ENCODE results near the gene CC2D1A.
A peak's percentile ranks its signal among the peaks of the same experiment; 100 is the strongest.

The CC2D1A gene

DNA sequence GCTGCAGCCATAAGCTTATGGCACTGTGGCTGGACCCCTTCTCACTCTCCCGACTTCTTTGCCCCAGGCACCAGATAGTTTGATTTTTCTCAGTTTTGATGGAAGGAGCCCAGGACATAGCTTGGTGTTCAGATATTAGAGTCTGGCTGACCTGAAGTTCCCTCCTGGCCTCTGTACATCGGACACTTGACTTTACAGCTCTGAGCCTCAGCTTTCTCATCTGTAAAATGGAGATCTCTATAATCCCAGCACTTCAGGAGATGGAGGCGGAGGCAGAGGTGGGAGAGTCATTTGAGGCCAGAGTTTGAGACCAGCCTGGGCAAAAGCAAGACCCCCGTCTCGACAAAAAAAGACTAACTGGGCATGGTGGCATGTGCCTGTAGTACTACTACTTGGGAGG is 909 bp downstream of the CC2D1A start:
- no peak for TF ChIP-seq Cebpa-rat (IDR thresholded peaks at IDR 0.05)
- H3K27ac ChIP-seq: peak overlapping the region in 6 of 11 experiments; percentile 76 to 83 (median 80); a peak in 7 of 22 replicates
- peak overlapping the region; percentile 79 to 89 (median 87) for H3K9ac ChIP-seq
- H3K36me3 ChIP-seq: peaks cover 18 to 27% (median 23%) of the 10 kb centered on the region in 11 experiments
- peak overlapping the region; percentile 69 to 96 (median 91) for H3K4me2 ChIP-seq
- no peaks in the 10 kb centered on the region for H3K9me3 ChIP-seq (replicated peaks in 1 of 11)
- peak overlapping the region; percentile 70 to 88 (median 84) for H3K4me3 ChIP-seq
- H4K20me1 ChIP-seq: no peaks in the 10 kb centered on the region; a peak in 1 of 22 replicates
- peaks cover 23 to 64% (median 50%) of the 10 kb centered on the region in 10 experiments for H3K4me1 ChIP-seq
- no peaks in the 10 kb centered on the region for H3K27me3 ChIP-seq

DNA sequence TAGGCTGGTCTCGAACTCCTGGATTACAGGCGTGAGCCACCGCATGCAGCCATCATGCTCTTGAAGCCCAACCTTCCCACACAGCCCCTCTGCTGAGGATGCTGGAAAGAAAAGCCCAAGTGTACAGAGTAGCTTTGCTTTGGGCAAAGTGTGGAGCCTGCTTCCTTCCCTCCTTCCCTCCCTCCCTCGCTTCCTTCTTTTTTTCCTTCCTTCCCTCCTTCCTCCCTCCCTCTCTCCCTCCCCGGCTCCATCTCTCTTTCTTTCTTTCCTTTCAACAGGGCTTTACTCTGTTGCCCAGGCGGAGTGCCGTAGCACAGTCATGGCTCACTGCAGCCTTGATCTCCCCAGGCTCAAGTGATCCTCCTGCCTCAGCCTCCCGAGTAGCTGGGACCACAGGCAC is 2.7 kb downstream of the CC2D1A start:
- H3K27ac ChIP-seq: no peak overlapping the region
- peak overlapping the region in 8 of 11 experiments; percentile 7 to 94 (median 82); a peak in 6 of 22 replicates for H3K4me2 ChIP-seq
- no peaks in the 10 kb centered on the region; a peak in 1 of 22 replicates for H4K20me1 ChIP-seq
- no peak overlapping the region for H3K9ac ChIP-seq
- peaks cover 36 to 45% (median 41%) of the 10 kb centered on the region in 11 experiments for H3K36me3 ChIP-seq
- no peaks in the 10 kb centered on the region for H3K9me3 ChIP-seq (replicated peaks in 1 of 11)
- no peak for TF ChIP-seq Cebpa-rat (IDR thresholded peaks at IDR 0.05)
- no peak overlapping the region for H3K4me3 ChIP-seq
- H3K4me1 ChIP-seq: peaks cover 23 to 61% (median 47%) of the 10 kb centered on the region in 10 experiments
- H3K27me3 ChIP-seq: no peaks in the 10 kb centered on the region

DNA sequence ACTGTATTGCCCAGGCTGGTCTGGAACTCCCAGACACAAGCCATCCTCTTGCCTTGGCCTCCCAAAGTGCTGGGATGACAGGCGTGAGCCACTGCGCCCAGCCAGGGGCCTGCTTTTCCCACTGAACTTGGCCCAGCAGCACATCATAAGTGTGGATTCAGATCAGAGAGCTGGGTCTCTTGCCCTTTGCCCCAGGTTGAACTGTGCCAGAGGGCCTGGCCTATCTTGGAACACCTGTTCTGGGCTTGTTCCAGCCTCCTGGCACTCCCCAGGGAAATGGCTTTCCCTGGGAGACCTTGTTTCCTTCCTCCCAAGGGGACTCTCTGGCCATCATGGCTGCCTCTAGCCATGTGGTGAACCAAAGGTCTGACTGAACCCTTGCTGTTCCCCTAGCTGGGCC is 3.4 kb downstream of the CC2D1A start:
- no peak for TF ChIP-seq Cebpa-rat (IDR thresholded peaks at IDR 0.05)
- Histone ChIP-seq H4K20me1 (no peaks in the 10 kb centered on the region; a peak in 1 of 22 replicates), H3K4me3 (no peak overlapping the region), H3K4me1 (peaks cover 23 to 59% (median 44%) of the 10 kb centered on the region in 10 experiments), H3K9ac (peak overlapping the region in 2 of 11 experiments; percentile 2 to 17; a peak in 1 of 22 replicates), H3K27me3 (no peaks in the 10 kb centered on the region), H3K27ac (peak overlapping the region in 5 of 11 experiments; percentile 4 to 32 (median 21); a peak in 4 of 22 replicates), H3K9me3 (replicated peaks in 1 of 11) (no peaks in the 10 kb centered on the region), H3K4me2 (peak overlapping the region in 6 of 11 experiments; percentile 10 to 34 (median 16); a peak in 6 of 22 replicates), H3K36me3 (peaks cover 42 to 53% (median 49%) of the 10 kb centered on the region in 11 experiments)

DNA sequence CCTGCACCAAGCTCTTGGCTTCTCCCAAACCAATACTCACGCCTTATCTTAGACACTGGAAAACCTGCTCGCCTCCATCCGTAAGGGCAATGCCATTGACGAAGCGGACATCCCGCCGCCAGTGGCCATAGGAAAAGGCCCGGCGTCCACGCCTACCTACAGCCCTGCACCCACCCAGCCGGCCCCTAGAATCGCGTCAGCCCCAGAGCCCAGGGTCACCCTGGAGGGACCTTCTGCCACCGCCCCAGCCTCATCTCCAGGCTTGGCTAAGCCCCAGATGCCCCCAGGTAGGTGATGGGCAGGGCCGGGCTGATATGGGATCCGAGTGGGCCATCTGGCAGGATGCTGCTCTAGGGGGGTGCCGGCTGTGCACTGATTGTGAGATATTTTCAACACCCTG is 7.4 kb downstream of the CC2D1A start:
- H3K27ac ChIP-seq: no peak overlapping the region
- H4K20me1 ChIP-seq: no peaks in the 10 kb centered on the region; a peak in 2 of 22 replicates
- H3K9ac ChIP-seq: no peak overlapping the region
- no peaks in the 10 kb centered on the region for H3K9me3 ChIP-seq (replicated peaks in 1 of 11)
- H3K36me3 ChIP-seq: peaks cover 76 to 92% (median 87%) of the 10 kb centered on the region in 11 experiments
- TF ChIP-seq Cebpa-rat (IDR thresholded peaks at IDR 0.05): no peak
- H3K27me3 ChIP-seq: no peaks in the 10 kb centered on the region
- no peak overlapping the region for H3K4me2 ChIP-seq
- H3K4me1 ChIP-seq: peaks cover 2 to 29% (median 19%) of the 10 kb centered on the region in 10 experiments; a peak in 17 of 20 replicates
- H3K4me3 ChIP-seq: no peak overlapping the region

DNA sequence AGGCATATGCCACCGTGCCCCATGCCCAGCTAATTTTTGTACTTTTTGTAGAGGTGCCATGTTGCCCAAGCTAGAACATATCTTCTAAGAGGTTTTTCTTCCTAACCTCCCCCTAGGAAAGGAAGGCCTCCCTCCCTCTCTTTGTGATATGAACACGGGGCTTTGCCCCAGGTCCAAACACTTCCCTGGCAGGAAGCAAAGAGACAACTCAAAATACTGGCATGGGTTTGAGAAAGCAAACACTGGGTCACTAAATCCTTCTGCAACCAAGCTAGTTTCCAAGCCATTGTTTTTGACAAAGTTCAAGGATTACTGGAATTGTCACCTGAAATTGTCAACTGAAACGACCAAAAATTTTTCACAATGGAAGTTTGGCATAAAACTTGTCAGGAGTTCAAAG is 8.8 kb downstream of the CC2D1A start:
- H3K4me1 ChIP-seq: peaks cover 0 to 15% (median 8%) of the 10 kb centered on the region in 10 experiments; a peak in 12 of 20 replicates
- H3K9ac ChIP-seq: no peak overlapping the region
- H3K27me3 ChIP-seq: no peaks in the 10 kb centered on the region
- H3K9me3 ChIP-seq (replicated peaks in 1 of 11): no peaks in the 10 kb centered on the region
- H3K36me3 ChIP-seq: peaks cover 82 to 99% (median 94%) of the 10 kb centered on the region in 11 experiments
- H3K27ac ChIP-seq: no peak overlapping the region
- no peak overlapping the region for H3K4me3 ChIP-seq
- no peaks in the 10 kb centered on the region; a peak in 1 of 22 replicates for H4K20me1 ChIP-seq
- TF ChIP-seq Cebpa-rat (IDR thresholded peaks at IDR 0.05): no peak
- H3K4me2 ChIP-seq: no peak overlapping the region

DNA sequence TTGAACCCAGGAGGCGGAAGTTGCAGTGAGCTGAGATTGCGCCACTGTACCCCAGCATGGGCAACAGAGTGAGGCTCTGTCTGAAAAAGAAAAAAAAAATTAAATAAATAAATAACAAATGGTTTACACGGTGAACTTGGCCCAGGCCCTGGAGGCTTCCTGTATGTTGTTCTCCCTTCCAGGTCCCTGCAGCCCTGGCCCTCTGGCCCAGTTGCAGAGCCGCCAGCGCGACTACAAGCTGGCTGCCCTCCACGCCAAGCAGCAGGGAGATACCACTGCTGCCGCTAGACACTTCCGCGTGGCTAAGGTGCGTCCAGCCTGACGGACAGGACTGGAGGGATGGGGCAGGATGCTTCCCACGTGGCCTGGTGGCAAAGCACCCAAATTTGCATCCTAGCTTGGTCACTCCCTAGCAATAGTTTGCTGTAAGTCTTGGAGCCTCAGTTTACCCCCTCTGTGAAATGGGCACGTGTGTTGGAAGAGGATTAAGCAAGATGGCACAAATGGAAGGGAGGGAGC is 11.9 kb downstream of the CC2D1A start:
- no peak for TF ChIP-seq Cebpa-rat (IDR thresholded peaks at IDR 0.05)
- Histone ChIP-seq H3K36me3 (peaks cover 91 to 100% (median 97%) of the 10 kb centered on the region in 11 experiments), H4K20me1 (no peaks in the 10 kb centered on the region; a peak in 1 of 22 replicates), H3K4me1 (no peaks in the 10 kb centered on the region), H3K27ac (no peak overlapping the region), H3K9me3 (replicated peaks in 1 of 11) (peaks cover 7 to 16% (median 11%) of the 10 kb centered on the region in 11 experiments; a peak in 21 of 22 replicates), H3K4me3 (no peak overlapping the region), H3K9ac (no peak overlapping the region), H3K27me3 (no peaks in the 10 kb centered on the region), H3K4me2 (no peak overlapping the region)

DNA sequence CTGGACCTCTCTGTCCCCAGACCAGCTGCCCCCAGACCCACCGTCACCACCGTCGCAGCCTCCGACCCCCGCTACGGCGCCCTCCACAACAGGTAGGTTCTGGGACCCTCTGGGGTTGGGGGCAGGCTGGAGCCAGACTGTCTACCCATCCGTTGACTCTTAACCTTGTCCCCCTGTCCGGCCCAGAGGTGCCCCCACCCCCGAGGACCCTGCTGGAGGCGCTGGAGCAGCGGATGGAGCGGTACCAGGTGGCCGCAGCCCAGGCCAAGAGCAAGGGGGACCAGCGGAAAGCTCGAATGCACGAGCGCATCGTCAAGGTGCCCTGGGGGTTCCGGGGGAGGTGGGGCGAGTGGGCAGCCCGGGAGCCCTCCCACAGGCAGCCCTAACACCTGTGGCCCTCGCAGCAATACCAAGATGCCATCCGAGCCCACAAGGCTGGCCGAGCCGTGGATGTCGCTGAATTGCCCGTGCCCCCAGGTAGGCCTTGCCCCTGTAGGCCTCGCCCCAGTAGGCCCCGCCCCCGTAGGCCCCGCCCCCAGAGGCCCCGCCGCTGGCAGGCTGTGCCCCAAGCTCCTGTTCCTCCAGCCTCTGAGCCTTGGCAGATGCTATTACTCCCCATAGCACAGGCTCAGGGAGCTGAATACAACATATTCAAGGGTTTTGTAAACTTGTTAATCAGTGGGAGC is 12.9 kb downstream of the CC2D1A start:
- TF ChIP-seq Cebpa-rat (IDR thresholded peaks at IDR 0.05): no peak
- peaks cover 91 to 100% (median 97%) of the 10 kb centered on the region in 11 experiments for H3K36me3 ChIP-seq

DNA sequence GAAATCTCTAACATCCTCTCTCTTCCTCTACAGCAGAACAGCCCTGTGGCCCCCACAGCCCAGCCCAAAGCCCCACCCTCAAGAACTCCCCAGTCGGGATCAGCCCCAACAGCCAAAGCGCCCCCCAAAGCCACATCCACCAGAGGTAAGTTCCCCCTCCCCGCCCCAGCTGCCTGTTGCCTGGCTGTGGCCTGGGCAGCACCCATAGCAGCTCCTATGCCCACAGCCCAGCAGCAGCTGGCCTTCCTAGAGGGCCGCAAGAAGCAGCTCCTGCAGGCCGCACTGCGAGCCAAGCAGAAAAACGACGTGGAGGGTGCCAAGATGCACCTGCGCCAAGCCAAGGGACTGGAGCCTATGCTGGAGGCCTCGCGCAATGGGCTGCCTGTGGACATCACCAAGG is 14.5 kb downstream of the CC2D1A start:
- H3K9ac ChIP-seq: no peak overlapping the region
- no peaks in the 10 kb centered on the region; a peak in 1 of 22 replicates for H4K20me1 ChIP-seq
- H3K36me3 ChIP-seq: peaks cover 90 to 100% (median 96%) of the 10 kb centered on the region in 11 experiments
- no peak overlapping the region for H3K27ac ChIP-seq
- TF ChIP-seq Cebpa-rat (IDR thresholded peaks at IDR 0.05): no peak
- H3K27me3 ChIP-seq: no peaks in the 10 kb centered on the region
- H3K4me1 ChIP-seq: no peaks in the 10 kb centered on the region
- peaks cover 7 to 16% (median 11%) of the 10 kb centered on the region in 11 experiments; a peak in 21 of 22 replicates for H3K9me3 ChIP-seq (replicated peaks in 1 of 11)
- no peak overlapping the region for H3K4me3 ChIP-seq
- H3K4me2 ChIP-seq: no peak overlapping the region

More for the DNA sequence above, 12.9 kb downstream of the CC2D1A start:
- Histone ChIP-seq H3K4me2 (no peak overlapping the region), H3K4me1 (no peaks in the 10 kb centered on the region), H3K9ac (no peak overlapping the region), H3K9me3 (replicated peaks in 1 of 11) (peaks cover 7 to 16% (median 11%) of the 10 kb centered on the region in 11 experiments; a peak in 21 of 22 replicates), H3K27ac (no peak overlapping the region), H3K4me3 (no peak overlapping the region), H4K20me1 (no peaks in the 10 kb centered on the region; a peak in 1 of 22 replicates), H3K27me3 (no peaks in the 10 kb centered on the region)

All from BLaER1 treated with 17β-estradiol and CSF1 and Interleukin-3, amounts not matched to agents 10 nM and 100 nM (cell line).